ENCODE results near the gene RBMS3.

- TF ChIP-seq CTCF (IDR thresholded peaks at IDR 0.05) (no peak), POLR2A (IDR thresholded peaks at IDR 0.05) (no peak)
Measured at GRCh38 chr3:29374226-29374625, 93.4 kb downstream of the RBMS3 start.
